ENCODE results near the gene LSM4. TPM values are rescaled to one million over a fixed set of nuclear protein-coding genes. Genes with fewer than 3 reads are reported as not detected.

Gene LSM4
- total and polyA plus RNA-seq, 2 donors (not counting 3 experiments of a cell fraction or from before 2014, with no cell fraction given): 118 to 119 TPM

DNA sequence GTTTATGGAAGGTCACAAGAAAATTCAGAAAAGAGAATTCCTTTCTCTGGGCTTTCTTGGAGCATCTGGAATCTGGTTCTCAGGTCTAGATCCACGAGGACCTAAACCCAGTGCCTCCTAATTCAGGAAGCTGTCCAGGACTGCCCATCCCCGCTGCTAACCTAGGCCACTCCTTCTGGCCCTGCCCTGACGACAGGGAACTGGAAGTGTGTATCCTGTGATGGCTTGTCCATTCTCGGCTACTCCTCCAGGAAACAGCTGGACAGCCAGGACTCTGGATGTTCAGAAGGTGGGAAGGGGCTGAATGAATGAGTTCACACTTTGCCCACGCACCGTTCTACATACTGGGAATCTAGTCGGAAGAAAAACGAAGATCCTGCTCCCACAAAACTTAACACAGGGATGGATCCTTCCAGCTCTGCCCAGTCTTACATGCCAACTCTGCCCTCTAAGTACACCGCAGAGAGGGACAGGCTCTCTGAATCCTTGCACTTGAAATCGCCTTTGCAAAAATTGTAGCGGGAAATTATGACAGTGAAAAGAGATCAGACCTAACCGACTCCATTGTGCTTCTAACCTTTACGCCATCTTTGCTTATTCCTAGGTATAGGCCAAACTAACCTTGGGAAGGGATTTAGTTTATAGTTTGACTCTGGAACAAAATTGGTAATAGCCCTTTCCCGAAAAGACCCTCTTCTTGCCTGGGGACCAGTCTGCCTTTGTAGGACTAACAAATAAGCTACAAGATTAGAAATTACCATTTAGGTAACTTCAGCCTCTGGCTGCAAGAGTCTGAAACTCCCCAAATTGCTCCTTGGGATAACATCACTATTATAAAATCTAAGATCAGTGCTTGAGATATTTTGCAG, 1.8 kb downstream of the LSM4 start:
- POLR2A ChIA-PET: interaction anchor here (0.6 to 5.3 kb wide), 5 partner anchors 16 to 40 kb away, joined by 3 to 113 read pairs (median 4); partner anchors contain the start of gene JUND
- CTCF ChIA-PET: interaction anchor here (0.9 to 3.9 kb wide), 6 partner anchors 8 to 113 kb away, joined by 3 to 207 read pairs (median 4); partner anchors contain the start of gene JUND
- no peaks in the 10 kb centered on the region for H3K9me1 ChIP-seq (replicated peaks; ENCODE audit: control insufficient read depth, extremely low read depth, insufficient read depth, low read length)
- peak overlapping the region; percentile 73 for H3K27ac ChIP-seq (ENCODE audit: insufficient read depth, low read depth, low read length)
- dilution Hi-C loops (cut with MboI; ENCODE audit: extremely low pct_ligation_motif_present, low sequenced_read_pairs): no loop called here
- FAIRE-seq: peak; percentile 87
- BruUV-seq (replicated peaks): no TSS peak
- no peaks in the 10 kb centered on the region for H3K36me3 ChIP-seq (ENCODE audit: control insufficient read depth in 2 of 2, extremely low read depth in 1 of 2, insufficient read depth in 2 of 2, low read length in 2 of 2)
- no peak for TF ChIP-seq FOS (IDR thresholded peaks at IDR 0.05; ENCODE audit: borderline replicate concordance, insufficient read depth, low read length)
- intact Hi-C loops (cut with micrococcal nuclease): loop anchor here (10.0 kb wide), 1 partner anchor 206 kb away; no protein-coding TSS in a partner anchor
- H3K4me3 ChIP-seq (replicated peaks in 1 of 3; ENCODE audit: insufficient read depth in 1 of 3, low read depth in 1 of 3, low read length in 3 of 3): no peak overlapping the region
- no peaks in the 10 kb centered on the region for H3K27me3 ChIP-seq (ENCODE audit: control insufficient read depth in 2 of 2, insufficient read depth in 2 of 2, low read length in 2 of 2)
- DNase-seq (ENCODE audit: low read depth, low spot score): peak; percentile 39
- peak overlapping the region; percentile 42 for H3K4me2 ChIP-seq (ENCODE audit: insufficient read depth, low read length)
- H3K9me3 ChIP-seq (replicated peaks; ENCODE audit: control insufficient read depth, insufficient read depth, low read length): no peaks in the 10 kb centered on the region
- H4K20me1 ChIP-seq (replicated peaks; ENCODE audit: control insufficient read depth, extremely low read depth, insufficient read depth, low read length): no peaks in the 10 kb centered on the region
- no peak overlapping the region for H3K9ac ChIP-seq (replicated peaks; ENCODE audit: extremely low read depth, insufficient read depth, low read length)
- no peak overlapping the region for H2AFZ ChIP-seq (ENCODE audit: low read depth, low read length)
- peaks cover 30% of the 10 kb centered on the region for H3K79me2 ChIP-seq (ENCODE audit: control insufficient read depth, insufficient read depth, low read length)
- H3K4me1 ChIP-seq (ENCODE audit: control insufficient read depth, extremely low read depth, insufficient read depth, low read length): peaks cover 54% of the 10 kb centered on the region

DNA sequence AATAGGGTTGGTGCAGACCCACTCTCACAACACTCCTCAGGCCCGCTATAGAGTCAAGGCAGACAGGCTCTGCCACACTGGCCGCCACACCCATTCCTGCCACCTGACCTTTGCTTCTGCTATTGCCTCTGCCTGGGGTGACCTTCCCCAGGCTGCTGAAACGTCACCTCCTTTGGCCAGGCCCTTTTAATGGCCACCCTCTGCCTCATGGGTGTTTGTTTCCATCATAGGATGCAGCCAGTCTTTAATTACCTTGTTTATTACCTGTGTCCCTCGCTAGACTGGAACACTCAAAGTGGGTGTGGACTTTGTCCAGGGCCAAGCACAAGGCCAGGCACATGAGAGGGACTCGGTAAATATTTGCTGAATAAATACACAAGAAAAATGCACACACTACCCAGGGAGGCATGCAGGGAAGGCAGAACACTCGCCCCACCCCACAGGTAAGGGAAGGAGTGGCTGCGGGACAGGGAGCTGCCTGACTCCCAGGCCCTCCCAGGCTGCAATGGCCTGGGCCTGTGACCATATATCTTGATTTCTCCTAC, 3.2 kb downstream of the LSM4 start:
- Histone ChIP-seq H2AFZ (ENCODE audit: low read depth, low read length) (no peak overlapping the region), H3K4me3 (replicated peaks in 1 of 3; ENCODE audit: insufficient read depth in 1 of 3, low read depth in 1 of 3, low read length in 3 of 3) (no peak overlapping the region), H3K9me3 (replicated peaks; ENCODE audit: control insufficient read depth, insufficient read depth, low read length) (no peaks in the 10 kb centered on the region), H3K79me2 (ENCODE audit: control insufficient read depth, insufficient read depth, low read length) (peaks cover 30% of the 10 kb centered on the region), H3K36me3 (ENCODE audit: control insufficient read depth in 2 of 2, extremely low read depth in 1 of 2, insufficient read depth in 2 of 2, low read length in 2 of 2) (no peaks in the 10 kb centered on the region), H4K20me1 (replicated peaks; ENCODE audit: control insufficient read depth, extremely low read depth, insufficient read depth, low read length) (no peaks in the 10 kb centered on the region), H3K27me3 (ENCODE audit: control insufficient read depth in 2 of 2, insufficient read depth in 2 of 2, low read length in 2 of 2) (no peaks in the 10 kb centered on the region), H3K9me1 (replicated peaks; ENCODE audit: control insufficient read depth, extremely low read depth, insufficient read depth, low read length) (no peaks in the 10 kb centered on the region), H3K9ac (replicated peaks; ENCODE audit: extremely low read depth, insufficient read depth, low read length) (no peak overlapping the region), H3K4me2 (ENCODE audit: insufficient read depth, low read length) (no peak overlapping the region), H3K4me1 (ENCODE audit: control insufficient read depth, extremely low read depth, insufficient read depth, low read length) (peaks cover 54% of the 10 kb centered on the region), H3K27ac (ENCODE audit: insufficient read depth, low read depth, low read length) (no peak overlapping the region)
- ChIA-PET POLR2A (interaction anchor here (1.2 to 5.3 kb wide), 4 partner anchors 14 to 39 kb away, joined by 3 to 113 read pairs (median 28); partner anchors contain the start of gene JUND), CTCF (interaction anchor here (0.8 to 5.8 kb wide), 5 partner anchors 9 to 40 kb away, joined by 3 to 207 read pairs (median 18); partner anchors contain the start of gene JUND)
- no TSS peak for BruUV-seq (replicated peaks)
- DNase-seq (ENCODE audit: low read depth, low spot score): no peak
- FAIRE-seq: no peak
- dilution Hi-C loops (cut with MboI; ENCODE audit: extremely low pct_ligation_motif_present, low sequenced_read_pairs): no loop called here
- TF ChIP-seq GATA2 (IDR thresholded peaks at IDR 0.05; ENCODE audit: insufficient read depth, insufficient read length, low read depth, low read length) (no peak), MYC (IDR thresholded peaks at IDR 0.05; ENCODE audit: low read depth, low read length) (no peak)
- TF ChIP-seq, protein P1, sequence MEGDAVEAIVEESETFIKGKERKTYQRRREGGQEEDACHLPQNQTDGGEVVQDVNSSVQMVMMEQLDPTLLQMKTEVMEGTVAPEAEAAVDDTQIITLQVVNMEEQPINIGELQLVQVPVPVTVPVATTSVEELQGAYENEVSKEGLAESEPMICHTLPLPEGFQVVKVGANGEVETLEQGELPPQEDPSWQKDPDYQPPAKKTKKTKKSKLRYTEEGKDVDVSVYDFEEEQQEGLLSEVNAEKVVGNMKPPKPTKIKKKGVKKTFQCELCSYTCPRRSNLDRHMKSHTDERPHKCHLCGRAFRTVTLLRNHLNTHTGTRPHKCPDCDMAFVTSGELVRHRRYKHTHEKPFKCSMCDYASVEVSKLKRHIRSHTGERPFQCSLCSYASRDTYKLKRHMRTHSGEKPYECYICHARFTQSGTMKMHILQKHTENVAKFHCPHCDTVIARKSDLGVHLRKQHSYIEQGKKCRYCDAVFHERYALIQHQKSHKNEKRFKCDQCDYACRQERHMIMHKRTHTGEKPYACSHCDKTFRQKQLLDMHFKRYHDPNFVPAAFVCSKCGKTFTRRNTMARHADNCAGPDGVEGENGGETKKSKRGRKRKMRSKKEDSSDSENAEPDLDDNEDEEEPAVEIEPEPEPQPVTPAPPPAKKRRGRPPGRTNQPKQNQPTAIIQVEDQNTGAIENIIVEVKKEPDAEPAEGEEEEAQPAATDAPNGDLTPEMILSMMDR (IDR thresholded peaks at IDR 0.05; ENCODE audit: extremely low read depth in 1 of 2, insufficient read depth in 1 of 2, low read depth in 1 of 2, low read length in 2 of 2): no peak
- intact Hi-C loops (cut with micrococcal nuclease): loop anchor here (10.0 kb wide), 1 partner anchor 205 kb away; no protein-coding TSS in a partner anchor
